Heart left ventricle (tissue), 16 donors: ENCODE measurements around the gene NAA60. TPM values are rescaled to one million over a fixed set of nuclear protein-coding genes. Genes with fewer than 3 reads are reported as not detected.
"Not testable (repeated sequence)": the region's sequence is repeated elsewhere in the genome, so short reads cannot be mapped to it uniquely, and the experiment has no call there.

Experiments used
- ATAC-seq, 4 donors: fragments of 200-7000 bp; cut with Tn5 transposase; one replicate each; pipeline ENCODE4 v1.9.1; 2020 to 2022; ENCODE audit warnings: moderate library complexity in 4 of 4, mild to moderate bottlenecking in 3 of 4, moderate number of reproducible peaks in 1 of 4
- DNase-seq, 5 donors: peaks; one replicate each; pipeline ENCODE4 v3.0.0-alpha.2; 2020
- H3K27ac ChIP-seq, 12 donors: fragments of 200-600 bp; sonication (generic) in 4 of 12; one replicate each; pipeline versions ENCODE4 v1.5.0 to v1.8.0; 2016 to 2022; ENCODE audit warnings: mild to moderate bottlenecking in 2 of 12
- H3K27me3 ChIP-seq, 9 donors: fragments of 200-600 bp; sonication (generic) in 2 of 9; one replicate each; pipeline versions ENCODE4 v1.5.1 to v1.8.0; 2016 to 2022; ENCODE audit warnings: mild to moderate bottlenecking in 3 of 9
- H3K36me3 ChIP-seq, 9 donors: fragments of 200-600 bp; sonication (generic) in 2 of 9; one replicate each; pipeline versions ENCODE4 v1.5.0 to v1.8.0; 2018 to 2022; ENCODE audit warnings: mild to moderate bottlenecking in 2 of 9
- H3K4me1 ChIP-seq, 12 donors: fragments of 200-600 bp; sonication (generic) in 4 of 12; one replicate each; pipeline versions ENCODE4 v1.5.0 to v1.8.0; 2016 to 2022; ENCODE audit warnings: mild to moderate bottlenecking in 3 of 12
- H3K4me3 ChIP-seq, 12 donors: fragments of 200-600 bp; sonication (generic) in 4 of 12; one replicate each; pipeline versions ENCODE4 v1.5.0 to v1.8.0; 2017 to 2022; ENCODE audit warnings: mild to moderate bottlenecking in 9 of 12, moderate library complexity in 4 of 12
- H3K9me3 ChIP-seq, 12 donors: fragments of 200-600 bp; sonication (generic) in 4 of 12; one replicate each; pipeline versions ENCODE4 v1.5.0 to v1.8.0; 2016 to 2022; ENCODE audit warnings: mild to moderate bottlenecking in 1 of 12
- POLR2A ChIP-seq, 2 donors: fragments of 450-650 bp; IDR thresholded peaks; one replicate each; pipeline ENCODE4 v1.6.1; 2017; ENCODE audit warnings: antibody characterized with exemption in 2 of 2, mild to moderate bottlenecking in 2 of 2, moderate library complexity in 2 of 2
- WGBS, 4 donors: extraction: QIAGEN DNeasy Blood & Tissue Kit in 2 of 4; methylation state at CpG; one replicate each; pipeline versions ENCODE4 v1.1.5 to v1.1.7; 2013 to 2018; 5-methylcytosine and 5-hydroxymethylcytosine counted together
- intact Hi-C, 10 donors: fragments of 100-400 bp; cut with DNase I; formaldehyde crosslinking; loops; one replicate each; pipeline versions ENCODE4 v1.11.1 to v1.14.2; 2022
- polyA plus RNA-seq, 2 donors: library from polyadenylated mRNA; stranded (reverse); fragments of 200-250 nt; gene quantifications; one replicate each; pipeline ENCODE4 v1.2.3, GENCODE V29; 2013
- total RNA-seq, 9 donors: library from RNA; depleted of rRNA in 2 of 9; stranded (reverse); fragments of >200 nt in 2 of 9; fragmentation: NEBNext Ultra II Directional in 3 of 9; extraction: Animal tissue kit (Norgen Biotek cat#: 25700) in 3 of 9; gene quantifications; one replicate each; pipeline versions ENCODE4 v1.1.0 to v1.2.4, GENCODE V29; 2016 to 2023
- TF ChIP-seq, protein P1 (sequence below), 12 donors: fragments of 200-600 bp; sonication (generic) in 4 of 12; IDR thresholded peaks; one replicate each; pipeline versions ENCODE4 v1.5.0 to v1.8.0; 2018 to 2022; ENCODE audit warnings: antibody characterized with exemption in 12 of 12, mild to moderate bottlenecking in 5 of 12
- donor health status: ischemic (EF 13 %, LVEDD 7.1; RV severe dilation, severe dysfunction).
- donor health status: healthy with polysubstance abuse.
- donor health status: DM: no; HTN: yes; CAD: no.
- donor health status: DM: no; HTN: no; CAD: no.
- donor health status: ischemic (EF 25% LVEDD 6.9; RV normal size, moderate dysfunction).
- donor health status: ischemic (EF 25% LVEDD 5.7; RV mildly dilated, moderate dysfunction).
- donor health status: healthy.
- donor health status: DM: yes; HTN: yes; CAD: no.
- donor health status: ischemic (EF 35%, LVEDD 5.7; RV mildly dilated, moderate dysfunction).
- donor health status: nonischemic (EF 11% LVEDD 7.7; RV severe dilation, severe dysfunction).
- donor health status: DM: yes; HTN: yes; CAD: no.
- donor health status: PGD.
- donor health status: ischemic (EF 29% LVEDD 5.4; RV normal size, mild dysfunction).
- donor health status: nonischemic (EF 23%, LVEDD 6.1; RV moderate dilation, normal function).

Gene NAA60
- total and polyA plus RNA-seq, 11 donors, result 30.3 to 61.9 (median 38.6) TPM

DNA sequence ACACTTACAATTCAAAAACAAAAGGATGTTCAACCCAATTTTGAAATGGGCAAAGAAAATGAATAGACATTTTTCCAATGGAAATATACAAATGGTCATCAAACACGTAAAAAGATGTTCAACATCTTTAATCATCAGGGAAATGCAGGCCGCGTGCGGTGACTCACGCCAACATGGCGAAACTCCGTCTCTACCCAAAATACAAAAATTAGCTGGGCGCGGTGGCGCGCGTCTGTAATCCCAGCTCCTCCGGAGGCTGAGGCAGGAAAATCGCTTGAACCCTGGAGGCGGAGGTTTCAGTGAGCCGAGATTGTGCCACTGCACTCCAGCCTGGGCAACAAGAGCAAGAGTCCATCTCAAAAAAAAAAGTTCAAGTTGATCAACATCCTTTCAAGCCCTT lies 55.5 kb downstream of the NAA60 start:
- TF ChIP-seq, protein P1, sequence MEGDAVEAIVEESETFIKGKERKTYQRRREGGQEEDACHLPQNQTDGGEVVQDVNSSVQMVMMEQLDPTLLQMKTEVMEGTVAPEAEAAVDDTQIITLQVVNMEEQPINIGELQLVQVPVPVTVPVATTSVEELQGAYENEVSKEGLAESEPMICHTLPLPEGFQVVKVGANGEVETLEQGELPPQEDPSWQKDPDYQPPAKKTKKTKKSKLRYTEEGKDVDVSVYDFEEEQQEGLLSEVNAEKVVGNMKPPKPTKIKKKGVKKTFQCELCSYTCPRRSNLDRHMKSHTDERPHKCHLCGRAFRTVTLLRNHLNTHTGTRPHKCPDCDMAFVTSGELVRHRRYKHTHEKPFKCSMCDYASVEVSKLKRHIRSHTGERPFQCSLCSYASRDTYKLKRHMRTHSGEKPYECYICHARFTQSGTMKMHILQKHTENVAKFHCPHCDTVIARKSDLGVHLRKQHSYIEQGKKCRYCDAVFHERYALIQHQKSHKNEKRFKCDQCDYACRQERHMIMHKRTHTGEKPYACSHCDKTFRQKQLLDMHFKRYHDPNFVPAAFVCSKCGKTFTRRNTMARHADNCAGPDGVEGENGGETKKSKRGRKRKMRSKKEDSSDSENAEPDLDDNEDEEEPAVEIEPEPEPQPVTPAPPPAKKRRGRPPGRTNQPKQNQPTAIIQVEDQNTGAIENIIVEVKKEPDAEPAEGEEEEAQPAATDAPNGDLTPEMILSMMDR (IDR thresholded peaks at IDR 0.05), result no peak
- TF ChIP-seq POLR2A (IDR thresholded peaks at IDR 0.05), result no peak
- WGBS, 4 donors, result 96 to 97% (median 96%) methylated on average over 16 of the region's 16 CpGs
- H3K4me1 ChIP-seq, result peaks cover 4 to 37% (median 14%) of the 10 kb centered on the region in 12 donors
- no peak overlapping the region for H3K27ac ChIP-seq
- H3K9me3 ChIP-seq, result no peaks in the 10 kb centered on the region
- H3K27me3 ChIP-seq, result no peaks in the 10 kb centered on the region
- DNase-seq (no peak), ATAC-seq (no peak)
- no peak overlapping the region for H3K4me3 ChIP-seq
- intact Hi-C loops, result loop anchor here in 4 of 10 donors (5.0 to 10.0 kb wide), 4 partner anchors 97 to 234 kb away; partner anchors contain the start of genes ZNF174 (in 1 of the 4) and ZSCAN32 (in 1 of the 4)
- no peaks in the 10 kb centered on the region for H3K36me3 ChIP-seq

DNA sequence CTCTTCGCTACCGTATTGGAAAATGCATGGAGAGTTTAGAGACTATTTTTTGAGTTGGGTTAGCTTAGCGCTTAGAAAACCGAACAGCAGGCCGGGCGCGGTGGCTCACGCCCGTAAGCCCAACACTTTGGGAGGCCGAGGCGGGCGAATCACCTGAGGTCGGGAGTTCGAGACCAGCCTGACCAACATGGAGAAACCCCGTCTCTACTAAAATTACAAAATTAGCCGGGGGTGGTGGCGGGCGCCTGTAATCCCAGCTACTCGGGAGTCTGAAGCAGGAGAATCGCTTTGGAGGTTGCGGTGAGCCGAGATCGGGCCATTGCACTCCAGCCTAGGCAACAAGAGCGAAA lies 57.9 kb downstream of the NAA60 start:
- Histone ChIP-seq H3K27ac (peak overlapping the region in 11 of 12 donors; percentile 60 to 87 (median 70)), H3K36me3 (peaks cover 0 to 20% (median 15%) of the 10 kb centered on the region in 9 donors), H3K4me1 (peaks cover 4 to 37% (median 14%) of the 10 kb centered on the region in 12 donors), H3K4me3 (peak overlapping the region; percentile 64 to 93 (median 80))
- H3K27me3 ChIP-seq, DNase-seq, ATAC-seq, H3K9me3 ChIP-seq: not testable (repeated sequence)
- intact Hi-C loops, result loop anchor here in 9 of 10 donors (2.0 to 10.0 kb wide), 13 partner anchors 43 to 317 kb away; partner anchors contain the start of genes ZNF174 (in 3 of the 9), ZNF263 (in 3 of the 9), ZSCAN32 (in 3 of the 9) and OR1F1 (in 2 of the 9)
- WGBS, 4 donors, result 11 to 25% (median 16%) methylated on average over 20 to 24 of the region's 24 CpGs

DNA sequence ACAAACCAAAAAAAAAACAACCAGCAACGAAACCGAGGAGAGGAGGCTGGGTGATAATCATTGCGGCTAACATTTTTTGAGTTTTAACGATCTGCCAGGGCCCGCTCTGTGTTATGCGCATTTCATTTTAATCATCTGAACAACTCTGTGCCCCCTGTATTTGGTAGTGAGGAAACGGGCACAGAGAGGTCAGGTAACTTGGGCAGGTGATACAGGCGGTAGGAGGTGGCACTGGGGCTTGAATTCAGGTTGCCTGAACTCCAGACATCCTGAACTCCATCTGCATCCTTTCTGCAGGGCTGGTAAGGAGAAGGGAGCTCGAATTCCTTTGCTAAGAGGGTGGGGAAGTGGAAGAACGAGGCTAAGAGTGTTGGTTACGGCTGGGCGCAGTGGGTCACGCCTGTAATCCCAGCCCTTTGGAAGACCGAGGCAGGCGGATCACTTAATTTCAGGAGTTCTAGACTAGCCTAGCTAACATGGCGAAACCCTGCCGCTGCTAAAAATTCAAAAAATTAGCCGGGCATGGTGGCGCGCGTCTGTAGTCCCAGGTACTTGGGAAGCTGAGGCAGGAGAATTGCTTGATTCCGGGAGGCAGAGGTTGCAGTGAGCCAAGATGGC lies 58.4 kb downstream of the NAA60 start:
- H3K36me3 ChIP-seq, result peaks cover 0 to 25% (median 20%) of the 10 kb centered on the region in 9 donors
- H3K27ac ChIP-seq, result peak overlapping the region in 4 of 12 donors; percentile 63 to 87 (median 80)
- no peaks in the 10 kb centered on the region for H3K9me3 ChIP-seq
- TF ChIP-seq POLR2A (IDR thresholded peaks at IDR 0.05), result no peak
- TF ChIP-seq, protein P1 (IDR thresholded peaks at IDR 0.05), result no peak
- DNase-seq (no peak), ATAC-seq (no peak)
- H3K27me3 ChIP-seq, result no peaks in the 10 kb centered on the region
- peak overlapping the region; percentile 64 to 93 (median 80) for H3K4me3 ChIP-seq
- WGBS, 4 donors, result 79 to 82% (median 82%) methylated on average over 22 of the region's 22 CpGs
- intact Hi-C loops, result loop anchor here in 9 of 10 donors (2.0 to 10.0 kb wide), 13 partner anchors 43 to 317 kb away; partner anchors contain the start of genes ZNF174 (in 3 of the 9), ZNF263 (in 3 of the 9), ZSCAN32 (in 3 of the 9) and OR1F1 (in 2 of the 9)
- peaks cover 4 to 37% (median 14%) of the 10 kb centered on the region in 12 donors for H3K4me1 ChIP-seq

DNA sequence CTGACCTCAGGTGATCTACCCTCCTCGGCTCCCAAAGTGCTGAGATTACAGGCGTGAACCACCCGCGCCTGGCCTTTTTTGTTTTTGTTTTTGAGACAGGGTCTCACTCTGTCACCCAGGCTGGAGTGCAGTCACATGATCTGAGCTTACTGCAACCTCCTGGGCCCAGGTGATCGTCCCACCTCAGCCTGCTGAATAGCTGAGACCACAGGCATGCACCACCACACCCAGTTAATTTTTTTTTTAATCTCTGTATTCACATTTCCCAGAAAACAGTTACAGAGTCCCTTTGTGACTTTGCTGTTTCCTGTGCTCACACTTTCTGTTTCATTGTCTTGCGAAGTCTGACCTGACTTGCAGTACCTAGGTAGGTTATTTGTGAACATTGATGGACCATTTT lies 60.0 kb downstream of the NAA60 start:
- intact Hi-C loops, result loop anchor here in 9 of 10 donors (5.0 to 10.0 kb wide), 10 partner anchors 99 to 319 kb away; partner anchors contain the start of genes ZNF263 (in 3 of the 9), OR1F1 (in 2 of the 9), TIGD7 (in 2 of the 9) and ZNF174 (in 2 of the 9)
- ATAC-seq, result no peak
- Histone ChIP-seq H3K27ac (peak overlapping the region in 1 of 12 donors; percentile 74), H3K4me3 (no peak overlapping the region), H3K36me3 (peaks cover 0 to 40% (median 32%) of the 10 kb centered on the region in 9 donors), H3K4me1 (peaks cover 4 to 37% (median 14%) of the 10 kb centered on the region in 12 donors), H3K9me3 (no peaks in the 10 kb centered on the region), H3K27me3 (no peaks in the 10 kb centered on the region)
- no peak for TF ChIP-seq POLR2A (IDR thresholded peaks at IDR 0.05)
- TF ChIP-seq, protein P1 (IDR thresholded peaks at IDR 0.05), result no peak
- no peak for DNase-seq
- 73 to 78% (median 76%) methylated on average over 6 of the region's 6 CpGs for WGBS, 4 donors
